Effector memory CD4-positive, alpha-beta T cell (primary cell): Measurements from ENCODE around the gene HMCN2.

Source experiments
- DNase-seq, 3 donors: peaks; one replicate each; pipeline ENCODE4 v3.0.0-alpha.2; 2020
- H3K27ac ChIP-seq: 2 replicates; pipeline ENCODE4 v1.7.0; 2013; ENCODE audit warnings: mild to moderate bottlenecking, low read length, moderate library complexity; ENCODE audit not compliant: insufficient read depth, poor library complexity, severe bottlenecking
- H3K27me3 ChIP-seq: replicated peaks from 2 replicates; pipeline ENCODE4 v1.7.0; 2013; ENCODE audit warnings: mild to moderate bottlenecking, low read length; ENCODE audit not compliant: insufficient read depth, control insufficient read depth, poor library complexity, severe bottlenecking
- H3K36me3 ChIP-seq: 2 replicates; pipeline ENCODE4 v1.7.0; 2013; ENCODE audit warnings: mild to moderate bottlenecking, low read length, moderate library complexity; ENCODE audit not compliant: control insufficient read depth, insufficient read depth
- H3K4me1 ChIP-seq: 2 replicates; pipeline ENCODE4 v1.7.0; 2013; ENCODE audit warnings: low read length, mild to moderate bottlenecking; ENCODE audit not compliant: control insufficient read depth, insufficient read depth, poor library complexity, severe bottlenecking
- H3K4me3 ChIP-seq: 2 replicates; pipeline ENCODE4 v1.7.0; 2013; ENCODE audit warnings: low read length, low read depth, mild to moderate bottlenecking; ENCODE audit not compliant: insufficient read depth, poor library complexity, severe bottlenecking
- H3K9me3 ChIP-seq: 2 replicates; pipeline ENCODE4 v1.7.0; 2013; ENCODE audit warnings: mild to moderate bottlenecking, low read length, moderate library complexity; ENCODE audit not compliant: control insufficient read depth

Gene HMCN2

GRCh38 chr9:130477564-130477963 is 212.0 kb downstream of the HMCN2 start:
- no peaks in the 10 kb centered on the region for H3K4me1 ChIP-seq
- no peaks in the 10 kb centered on the region for H3K27me3 ChIP-seq
- H3K4me3 ChIP-seq = no peak overlapping the region
- H3K9me3 ChIP-seq = no peaks in the 10 kb centered on the region
- no peak for DNase-seq
- H3K36me3 ChIP-seq = no peaks in the 10 kb centered on the region
- no peak overlapping the region for H3K27ac ChIP-seq

- Histone ChIP-seq H3K9me3 (no peaks in the 10 kb centered on the region), H3K36me3 (no peaks in the 10 kb centered on the region), H3K27ac (no peak overlapping the region), H3K4me3 (no peak overlapping the region), H3K27me3 (no peaks in the 10 kb centered on the region), H3K4me1 (no peaks in the 10 kb centered on the region)
- DNase-seq = no peak
Measured at GRCh38 chr9:130478152-130478551, 212.6 kb downstream of the HMCN2 start.

GRCh38 chr9:130478736-130479575 is 213.4 kb downstream of the HMCN2 start:
- Histone ChIP-seq H3K4me3 (no peak overlapping the region), H3K27ac (no peak overlapping the region), H3K27me3 (no peaks in the 10 kb centered on the region), H3K36me3 (no peaks in the 10 kb centered on the region), H3K4me1 (no peaks in the 10 kb centered on the region), H3K9me3 (no peaks in the 10 kb centered on the region)
- no peak for DNase-seq

GRCh38 chr9:130479587-130479986 is 214.0 kb downstream of the HMCN2 start:
- Histone ChIP-seq H3K36me3 (no peaks in the 10 kb centered on the region), H3K27ac (no peak overlapping the region), H3K4me1 (no peaks in the 10 kb centered on the region), H3K4me3 (no peak overlapping the region), H3K9me3 (no peaks in the 10 kb centered on the region), H3K27me3 (no peaks in the 10 kb centered on the region)
- no peak for DNase-seq

GRCh38 chr9:130480673-130481072 is 215.1 kb downstream of the HMCN2 start:
- DNase-seq = no peak
- no peak overlapping the region for H3K27ac ChIP-seq
- no peaks in the 10 kb centered on the region for H3K4me1 ChIP-seq
- H3K4me3 ChIP-seq = no peak overlapping the region
- no peaks in the 10 kb centered on the region for H3K36me3 ChIP-seq
- H3K9me3 ChIP-seq = no peaks in the 10 kb centered on the region
- H3K27me3 ChIP-seq = no peaks in the 10 kb centered on the region

- Histone ChIP-seq H3K4me1 (no peaks in the 10 kb centered on the region), H3K9me3 (no peaks in the 10 kb centered on the region), H3K27ac (no peak overlapping the region), H3K27me3 (no peaks in the 10 kb centered on the region), H3K36me3 (no peaks in the 10 kb centered on the region), H3K4me3 (no peak overlapping the region)
- no peak for DNase-seq
Measured at GRCh38 chr9:130482463-130482862, 216.9 kb downstream of the HMCN2 start.

- no peaks in the 10 kb centered on the region for H3K27me3 ChIP-seq
- H3K36me3 ChIP-seq = no peaks in the 10 kb centered on the region
Measured at GRCh38 chr9:130483371-130483971, 217.9 kb downstream of the HMCN2 start.

More at GRCh38 chr9:130483371-130483971, 217.9 kb downstream of the HMCN2 start:
- Histone ChIP-seq H3K4me3 (no peak overlapping the region), H3K27ac (no peak overlapping the region), H3K4me1 (no peaks in the 10 kb centered on the region), H3K9me3 (no peaks in the 10 kb centered on the region)
- DNase-seq = no peak
